Peyer's patch (tissue), 4 donors: ENCODE data around the gene CREBBP. TPM values are rescaled to one million over a fixed set of nuclear protein-coding genes. Genes with fewer than 3 reads are reported as not detected.

Source experiments
- DNase-seq, 3 donors: peaks; one replicate each; pipeline ENCODE4 v3.0.0-alpha.2; 2017 to 2019
- H3K27ac ChIP-seq, 4 donors: fragments of 200-600 bp; sonication (generic); one replicate each; pipeline ENCODE4 v1.5.1; 2016 to 2019
- H3K27me3 ChIP-seq, 2 donors: fragments of 200-600 bp; sonication (generic); one replicate each; pipeline ENCODE4 v1.5.1; 2019
- H3K36me3 ChIP-seq, 3 donors: fragments of 200-600 bp; sonication (generic); one replicate each; pipeline ENCODE4 v1.5.1; 2016 to 2019
- H3K4me1 ChIP-seq, 4 donors: fragments of 200-600 bp; sonication (generic); one replicate each; pipeline ENCODE4 v1.5.1; 2016 to 2019
- H3K4me3 ChIP-seq, 4 donors: fragments of 200-600 bp; sonication (generic); 1 replicate in 3 of 4; 2 replicates in 1 of 4; pipeline ENCODE4 v1.5.1; 2016 to 2019; ENCODE audit warnings: mild to moderate bottlenecking in 1 of 4
- H3K9me3 ChIP-seq, 4 donors: fragments of 200-600 bp; sonication (generic); one replicate each; pipeline ENCODE4 v1.5.1; 2016 to 2019; ENCODE audit warnings: mild to moderate bottlenecking in 1 of 4
- POLR2A ChIP-seq, 2 donors: fragments of 450-650 bp; IDR thresholded peaks; one replicate each; pipeline ENCODE4 v1.5.1; 2017; ENCODE audit warnings: antibody characterized with exemption in 2 of 2, mild to moderate bottlenecking in 2 of 2, moderate library complexity in 2 of 2
- total RNA-seq, 4 donors: library from RNA; depleted of rRNA; stranded (reverse); fragments of >200 nt; gene quantifications; one replicate each; pipeline ENCODE4 v1.1.0, GENCODE V29; 2016
- TF ChIP-seq, protein P1 (sequence below), 6 experiments: fragments of 450-650 bp in 4 of 6; fragments of 200-600 bp in 2 of 6; sonication (generic) in 1 of 6; IDR thresholded peaks; one replicate each; pipeline ENCODE4 v1.5.1; 2017 to 2019; ENCODE audit warnings: antibody characterized with exemption in 6 of 6, mild to moderate bottlenecking in 3 of 6, moderate library complexity in 1 of 6

The CREBBP gene
- total RNA-seq, 4 donors from 2014 or later: 84.2 to 238 (median 140) TPM

DNA sequence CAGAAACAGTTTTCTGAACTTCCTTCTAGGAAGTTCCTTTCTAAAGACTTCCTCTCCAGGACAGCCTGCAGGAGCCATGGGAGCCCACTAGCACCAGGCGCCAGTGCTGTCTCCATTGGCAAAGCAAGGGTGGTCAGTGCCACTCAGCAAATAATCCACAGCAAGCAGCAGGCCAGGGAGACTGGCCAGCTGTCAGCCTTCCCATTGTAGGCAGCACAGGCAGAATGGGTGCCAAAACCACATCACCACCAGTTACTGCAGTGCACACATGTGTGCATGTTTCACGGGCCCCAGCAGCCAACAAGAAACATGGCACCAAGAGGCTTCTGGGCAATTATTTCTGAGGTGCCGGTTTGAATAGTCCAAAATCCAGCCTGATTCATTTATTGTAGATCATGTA is 199.3 kb downstream of the CREBBP start:
- Histone ChIP-seq H3K4me3 (no peak overlapping the region), H3K4me1 (no peaks in the 10 kb centered on the region), H3K36me3 (peaks cover 0 to 25% (median 0%) of the 10 kb centered on the region in 3 donors), H3K27me3 (no peaks in the 10 kb centered on the region), H3K9me3 (no peaks in the 10 kb centered on the region), H3K27ac (no peak overlapping the region)
- DNase-seq: no peak
- TF ChIP-seq, protein P1, sequence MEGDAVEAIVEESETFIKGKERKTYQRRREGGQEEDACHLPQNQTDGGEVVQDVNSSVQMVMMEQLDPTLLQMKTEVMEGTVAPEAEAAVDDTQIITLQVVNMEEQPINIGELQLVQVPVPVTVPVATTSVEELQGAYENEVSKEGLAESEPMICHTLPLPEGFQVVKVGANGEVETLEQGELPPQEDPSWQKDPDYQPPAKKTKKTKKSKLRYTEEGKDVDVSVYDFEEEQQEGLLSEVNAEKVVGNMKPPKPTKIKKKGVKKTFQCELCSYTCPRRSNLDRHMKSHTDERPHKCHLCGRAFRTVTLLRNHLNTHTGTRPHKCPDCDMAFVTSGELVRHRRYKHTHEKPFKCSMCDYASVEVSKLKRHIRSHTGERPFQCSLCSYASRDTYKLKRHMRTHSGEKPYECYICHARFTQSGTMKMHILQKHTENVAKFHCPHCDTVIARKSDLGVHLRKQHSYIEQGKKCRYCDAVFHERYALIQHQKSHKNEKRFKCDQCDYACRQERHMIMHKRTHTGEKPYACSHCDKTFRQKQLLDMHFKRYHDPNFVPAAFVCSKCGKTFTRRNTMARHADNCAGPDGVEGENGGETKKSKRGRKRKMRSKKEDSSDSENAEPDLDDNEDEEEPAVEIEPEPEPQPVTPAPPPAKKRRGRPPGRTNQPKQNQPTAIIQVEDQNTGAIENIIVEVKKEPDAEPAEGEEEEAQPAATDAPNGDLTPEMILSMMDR (IDR thresholded peaks at IDR 0.05): no peak
- TF ChIP-seq POLR2A (IDR thresholded peaks at IDR 0.05): no peak

- no peak overlapping the region for H3K27ac ChIP-seq
- H3K4me3 ChIP-seq: no peak overlapping the region
- DNase-seq: no peak
- no peaks in the 10 kb centered on the region for H3K9me3 ChIP-seq
- H3K27me3 ChIP-seq: no peaks in the 10 kb centered on the region
- no peaks in the 10 kb centered on the region for H3K4me1 ChIP-seq
- peaks cover 0 to 40% (median 0%) of the 10 kb centered on the region in 3 donors for H3K36me3 ChIP-seq
- TF ChIP-seq POLR2A (IDR thresholded peaks at IDR 0.05): no peak
- TF ChIP-seq, protein P1 (IDR thresholded peaks at IDR 0.05): no peak
These were observed 202.5 kb downstream of the CREBBP start for GRCh38 chr16:3677994-3678393.

DNA sequence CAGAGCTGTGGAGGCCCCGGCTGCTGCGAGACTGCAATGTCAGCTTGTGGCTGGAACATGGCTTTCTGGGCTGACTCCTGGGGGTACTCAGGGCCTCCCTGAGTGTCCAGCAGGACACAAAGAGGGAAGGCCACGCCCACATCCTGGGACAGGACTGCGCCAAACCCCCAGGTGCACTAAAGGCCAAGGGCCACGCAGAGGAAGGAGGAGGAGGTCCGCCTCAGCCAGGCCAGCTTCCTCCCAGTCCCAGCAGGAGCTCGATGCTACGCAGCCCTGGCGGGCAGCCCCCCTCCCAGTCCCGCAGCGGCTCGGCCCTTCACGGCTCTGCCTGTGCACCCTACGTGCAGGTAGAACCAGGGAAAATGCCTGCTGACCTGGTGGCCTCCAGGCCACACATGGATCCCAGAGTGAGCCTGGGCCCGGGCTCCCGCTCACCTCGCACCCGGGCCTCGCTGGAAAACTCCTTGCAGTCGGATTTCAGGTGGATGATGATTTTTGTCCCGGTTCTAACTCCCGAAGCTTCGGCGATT is 204.8 kb downstream of the CREBBP start:
- no peak overlapping the region for H3K27ac ChIP-seq
- peaks cover 0 to 45% (median 0%) of the 10 kb centered on the region in 3 donors for H3K36me3 ChIP-seq
- H3K4me1 ChIP-seq: no peaks in the 10 kb centered on the region
- TF ChIP-seq, protein P1 (IDR thresholded peaks at IDR 0.05): no peak
- TF ChIP-seq POLR2A (IDR thresholded peaks at IDR 0.05): no peak
- H3K9me3 ChIP-seq: no peaks in the 10 kb centered on the region
- peak in 1 of 3 donors; percentile 35 for DNase-seq
- H3K4me3 ChIP-seq: no peak overlapping the region
- H3K27me3 ChIP-seq: no peaks in the 10 kb centered on the region

Other genes with a start within 250 kb of the CREBBP start
- 100 to 1,000 TPM in 3 of 4 donors, 10 to 100 TPM in 1; 80.9 to 773 (median 653) TPM for gene DNASE1, start 226.0 kb downstream of the CREBBP start, total RNA-seq
- gene TRAP1, start 163.2 kb downstream of the CREBBP start, total RNA-seq: 100 to 1,000 TPM in 1 of 4 donors, 10 to 100 TPM in 3; 18.9 to 151 (median 52.8) TPM
- 10 to 100 TPM; 19.8 to 47.3 (median 44.0) TPM for gene ADCY9, start 235.7 kb upstream of the CREBBP start, total RNA-seq